ENCODE data around the gene MED16. TPM values are rescaled to one million over a fixed set of nuclear protein-coding genes. Genes with fewer than 3 reads are reported as not detected.
A peak's percentile ranks its signal among the peaks of the same experiment; 100 is the strongest.

Gene MED16
- 27.0 TPM for total RNA-seq
- long read RNA-seq, transcript MED16-204 (15 exons, 3,420 nt) = major isoform, 16 of 44 reads
- long read RNA-seq, partial matches to known transcripts = 21 of 44 reads
- long read RNA-seq, other reads (novel, unspliced or antisense) = 5 of 44 reads

DNA sequence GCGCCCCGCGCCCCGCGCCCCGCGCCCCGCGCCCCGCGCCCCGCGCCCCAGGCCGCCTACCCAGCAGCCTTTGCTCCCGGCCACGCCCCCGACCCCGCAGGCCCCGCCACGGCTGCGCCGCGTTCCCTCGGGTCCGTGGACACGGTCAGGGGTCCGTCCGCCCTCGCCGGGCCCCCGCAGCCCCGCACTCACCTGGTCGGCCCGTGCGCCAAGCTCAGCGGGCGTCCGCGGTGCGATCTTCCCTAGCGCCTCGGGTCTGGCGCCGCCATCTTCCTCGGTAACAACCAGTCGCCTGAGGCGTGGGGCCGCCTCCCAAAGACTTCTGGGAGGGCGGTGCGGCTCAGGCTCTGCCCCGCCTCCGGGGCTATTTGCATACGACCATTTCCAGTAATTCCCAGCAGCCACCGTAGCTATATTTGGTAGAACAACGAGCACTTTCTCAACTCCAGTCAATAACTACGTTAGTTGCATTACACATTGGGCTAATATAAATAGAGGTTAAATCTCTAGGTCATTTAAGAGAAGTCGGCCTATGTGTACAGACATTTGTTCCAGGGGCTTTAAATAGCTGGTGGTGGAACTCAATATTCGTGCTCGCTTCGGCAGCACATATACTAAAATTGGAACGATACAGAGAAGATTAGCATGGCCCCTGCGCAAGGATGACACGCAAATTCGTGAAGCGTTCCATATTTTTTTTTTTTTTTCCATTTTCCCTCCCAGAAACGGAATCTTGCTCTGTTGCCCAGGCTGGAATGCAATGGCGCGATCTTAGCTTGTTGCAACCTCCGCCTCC, at the start of gene MED16, which contains the start of gene RNU6-9:
TSS of gene MED16 (minus strand) at position 294 of the 796 bp plus-strand sequence. CDS start 2,056 bp downstream, outside the sequence.
TSS of gene RNU6-9 (plus strand) at position 591 of the 796 bp plus-strand sequence.
- intact Hi-C loops (cut with DNase I) = no loop called here
- DNase-seq (ENCODE audit: low spot score) = peak; percentile 96

- intact Hi-C loops (cut with DNase I) = no loop called here
- no peak for DNase-seq (ENCODE audit: low spot score)
Measured at GRCh38 chr19:942133-942645, 49.2 kb upstream of the MED16 start.

DNA sequence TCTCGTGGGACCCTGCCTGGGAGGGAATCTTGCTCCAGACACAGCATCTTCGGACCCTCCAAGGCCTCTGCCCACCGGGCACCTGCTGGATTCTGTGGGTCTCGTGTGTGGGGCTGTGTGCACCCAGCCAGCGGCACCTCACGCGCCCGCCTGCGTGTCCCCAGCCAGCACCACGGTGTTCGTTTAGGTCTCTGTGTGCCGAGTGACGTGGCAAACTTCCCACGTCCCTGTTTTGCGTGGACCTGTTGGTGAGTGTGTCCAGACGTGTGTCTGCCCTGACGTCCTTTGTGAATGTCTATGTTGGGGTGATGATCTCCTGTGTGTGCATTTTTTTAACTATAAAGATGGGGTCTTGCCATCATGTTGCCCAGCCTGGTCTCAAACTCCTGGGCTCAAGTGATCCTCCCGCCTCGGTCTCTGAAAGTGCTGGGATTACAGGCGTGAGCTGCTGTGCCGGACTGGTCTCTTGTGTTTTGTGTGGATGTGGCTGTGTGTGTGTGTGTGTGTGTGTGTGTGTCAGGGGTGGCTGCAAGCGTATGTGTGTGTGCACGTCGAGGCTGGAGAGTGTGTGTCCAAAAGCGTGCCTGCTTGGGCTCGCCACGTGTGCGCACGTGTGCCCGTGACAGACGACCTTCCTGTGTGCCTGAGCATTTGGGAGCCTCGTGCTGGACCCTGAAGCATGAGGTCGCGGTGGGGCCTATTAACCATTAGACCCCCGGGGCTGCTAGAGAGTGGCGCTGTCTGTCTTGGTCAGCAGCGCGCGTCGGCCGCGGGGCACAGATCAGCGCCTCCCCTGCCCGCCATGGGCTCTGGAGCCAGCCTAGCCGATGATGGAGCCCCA, 48.5 kb upstream of the MED16 start:
- DNase-seq (ENCODE audit: low spot score) = no peak
- intact Hi-C loops (cut with DNase I) = no loop called here

DNA sequence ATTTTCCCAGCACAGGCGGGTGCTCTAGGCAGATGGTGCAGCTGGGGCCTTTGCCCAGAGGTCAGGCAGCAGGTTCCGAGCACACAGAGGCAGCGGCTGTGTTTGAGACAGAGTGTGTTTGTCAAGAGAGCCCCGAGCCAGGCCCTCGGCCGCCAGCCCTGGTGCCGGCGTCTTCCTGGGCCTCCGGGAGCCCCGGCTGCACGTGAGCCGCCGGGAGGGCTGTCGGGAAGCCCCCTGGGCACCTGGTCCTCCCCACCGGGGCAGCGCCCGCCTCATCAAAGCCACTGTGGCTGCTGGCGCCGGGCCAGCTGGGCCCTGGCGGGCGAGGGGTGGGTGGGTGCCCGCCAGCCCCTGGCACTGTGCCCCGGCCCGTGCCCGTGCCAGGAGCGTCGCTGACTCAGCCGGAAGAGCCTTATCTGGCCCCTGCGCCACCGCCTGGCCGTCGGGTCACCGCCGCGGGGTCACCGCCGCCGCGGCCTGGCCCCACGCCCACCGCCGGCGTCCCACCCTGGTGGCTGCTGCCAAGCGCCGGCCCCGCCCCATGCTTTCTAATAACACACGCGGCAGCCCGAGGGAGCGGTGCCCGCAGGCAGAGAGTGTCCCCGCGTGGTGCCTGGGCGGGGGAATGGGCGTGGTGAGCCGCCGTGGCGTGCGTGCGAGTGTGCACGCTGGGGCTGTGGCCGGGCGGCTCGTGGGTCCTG, 47.8 kb upstream of the MED16 start:
- intact Hi-C loops (cut with DNase I) = no loop called here
- DNase-seq (ENCODE audit: low spot score) = peak; percentile 82

DNA sequence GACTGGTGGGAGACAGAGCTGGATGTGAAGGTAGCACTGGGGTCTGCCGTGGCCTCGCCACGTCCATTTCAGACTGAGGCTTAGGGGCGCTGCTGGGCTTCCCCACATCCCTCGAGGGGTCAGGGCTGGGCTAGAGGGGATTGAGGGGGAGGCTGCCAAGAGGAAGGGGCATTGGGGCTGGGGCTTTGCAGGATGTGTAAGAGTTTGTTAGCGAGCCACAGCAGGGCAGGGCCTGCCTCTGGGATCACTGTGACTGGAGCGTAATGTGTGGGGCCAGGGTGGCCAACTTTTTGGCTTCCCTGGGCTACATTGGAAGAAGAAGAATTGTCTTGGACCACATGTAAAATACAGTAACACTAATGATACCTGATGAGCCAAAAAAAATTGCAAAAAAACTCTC, 46.9 kb upstream of the MED16 start:
- DNase-seq (ENCODE audit: low spot score) = no peak
- intact Hi-C loops (cut with DNase I) = no loop called here

- DNase-seq (ENCODE audit: low spot score) = no peak
- intact Hi-C loops (cut with DNase I) = no loop called here
Measured at GRCh38 chr19:939439-939838, 46.5 kb upstream of the MED16 start.

GRCh38 chr19:938233-938923, 45.4 kb upstream of the MED16 start:
- intact Hi-C loops (cut with DNase I) = no loop called here

DNA sequence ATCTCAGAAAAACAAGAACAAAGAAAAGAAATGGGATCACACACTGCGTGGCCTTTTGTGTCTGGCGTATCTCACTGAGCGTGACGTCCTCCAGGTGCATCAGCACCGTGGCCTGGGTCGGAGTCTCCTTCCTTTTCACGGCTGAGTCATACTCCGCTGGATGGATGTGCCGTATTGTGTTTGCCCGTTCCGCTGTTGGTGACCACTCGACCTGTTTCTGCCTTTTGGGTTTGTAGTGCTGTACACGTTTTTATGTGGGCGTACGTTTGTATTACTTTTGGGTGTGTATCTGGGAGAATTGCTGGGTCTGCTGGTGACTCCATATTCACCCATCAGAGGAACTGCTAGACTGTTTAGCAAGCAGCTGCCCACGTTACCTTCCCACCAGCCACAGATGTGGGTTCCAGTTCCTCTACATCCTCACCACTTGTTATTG, 44.3 kb upstream of the MED16 start:
- intact Hi-C loops (cut with DNase I) = no loop called here
- DNase-seq (ENCODE audit: low spot score) = no peak

More at GRCh38 chr19:938233-938923, 45.4 kb upstream of the MED16 start:
- DNase-seq (ENCODE audit: low spot score) = no peak

DNA sequence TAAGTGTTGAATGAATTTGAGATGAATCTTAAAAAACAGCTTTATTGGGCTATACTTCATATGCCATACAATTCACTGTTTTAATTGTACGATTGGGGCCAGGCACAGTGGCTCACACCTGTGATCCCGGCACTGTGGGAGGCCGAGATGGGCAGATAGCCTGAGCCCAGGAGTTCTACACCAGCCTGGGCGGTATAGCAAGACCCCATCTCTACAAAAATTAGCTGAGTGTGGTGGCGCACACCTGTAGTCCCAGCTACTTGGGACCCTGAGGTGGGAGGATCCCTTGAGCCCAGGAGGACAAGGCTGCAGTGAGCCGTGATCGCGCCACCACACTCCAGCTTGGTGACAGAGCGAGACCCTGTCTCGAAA, 43.2 kb upstream of the MED16 start:
- intact Hi-C loops (cut with DNase I) = no loop called here
- DNase-seq (ENCODE audit: low spot score) = no peak

- intact Hi-C loops (cut with DNase I) = no loop called here
- DNase-seq (ENCODE audit: low spot score) = peak; percentile 92
Measured at GRCh38 chr19:934865-935479, 42.0 kb upstream of the MED16 start.

DNA sequence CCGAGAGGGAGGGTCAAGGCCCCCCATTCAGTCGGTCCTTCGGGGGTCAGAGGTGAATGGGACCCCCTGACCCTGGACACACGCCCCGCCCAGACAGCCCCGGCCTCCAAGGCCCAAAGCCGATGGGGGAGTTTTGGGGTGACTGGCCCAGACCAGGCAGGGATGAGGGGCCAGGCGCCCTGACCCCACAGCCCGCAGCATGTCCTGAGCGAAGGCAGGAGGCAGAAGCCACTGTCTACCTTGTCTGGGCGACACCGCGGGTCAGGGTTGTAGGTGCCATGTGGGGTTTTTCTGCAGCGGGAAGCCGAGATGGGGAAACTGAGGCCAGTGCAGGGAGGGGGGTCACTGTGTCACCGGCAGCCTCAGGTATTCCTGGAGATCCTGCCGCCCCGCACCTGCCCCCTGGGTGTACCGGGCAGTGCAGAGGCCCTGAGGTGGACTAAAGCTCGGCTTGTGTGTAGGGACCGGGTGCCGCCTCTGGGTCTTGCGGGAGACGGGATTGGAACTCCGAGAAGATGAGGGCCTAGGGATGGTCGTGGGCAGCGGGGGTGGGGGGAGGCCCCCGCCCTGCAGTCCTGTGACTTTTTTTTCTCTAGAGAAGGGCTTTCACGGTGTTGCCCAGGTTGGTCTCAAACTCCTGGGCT, 41.3 kb upstream of the MED16 start:
- intact Hi-C loops (cut with DNase I) = no loop called here
- no peak for DNase-seq (ENCODE audit: low spot score)

DNA sequence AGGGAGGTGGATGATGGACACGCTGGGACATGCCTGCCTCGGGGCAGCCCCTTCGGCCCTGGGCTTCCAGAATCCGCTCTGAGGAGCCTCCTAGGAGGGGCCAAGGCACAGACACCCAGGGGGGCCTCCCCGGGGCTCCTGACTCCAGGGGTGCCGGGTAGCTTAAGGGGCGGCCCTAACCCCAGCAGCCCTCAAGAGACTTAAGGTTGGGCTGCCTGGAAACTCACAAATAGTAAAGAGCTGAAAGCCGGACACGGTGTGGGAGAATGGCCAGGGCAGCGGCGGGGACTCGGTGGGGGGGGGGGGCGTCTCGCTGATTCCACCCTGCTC, 40.5 kb upstream of the MED16 start:
- no peak for DNase-seq (ENCODE audit: low spot score)
- intact Hi-C loops (cut with DNase I) = no loop called here

DNA sequence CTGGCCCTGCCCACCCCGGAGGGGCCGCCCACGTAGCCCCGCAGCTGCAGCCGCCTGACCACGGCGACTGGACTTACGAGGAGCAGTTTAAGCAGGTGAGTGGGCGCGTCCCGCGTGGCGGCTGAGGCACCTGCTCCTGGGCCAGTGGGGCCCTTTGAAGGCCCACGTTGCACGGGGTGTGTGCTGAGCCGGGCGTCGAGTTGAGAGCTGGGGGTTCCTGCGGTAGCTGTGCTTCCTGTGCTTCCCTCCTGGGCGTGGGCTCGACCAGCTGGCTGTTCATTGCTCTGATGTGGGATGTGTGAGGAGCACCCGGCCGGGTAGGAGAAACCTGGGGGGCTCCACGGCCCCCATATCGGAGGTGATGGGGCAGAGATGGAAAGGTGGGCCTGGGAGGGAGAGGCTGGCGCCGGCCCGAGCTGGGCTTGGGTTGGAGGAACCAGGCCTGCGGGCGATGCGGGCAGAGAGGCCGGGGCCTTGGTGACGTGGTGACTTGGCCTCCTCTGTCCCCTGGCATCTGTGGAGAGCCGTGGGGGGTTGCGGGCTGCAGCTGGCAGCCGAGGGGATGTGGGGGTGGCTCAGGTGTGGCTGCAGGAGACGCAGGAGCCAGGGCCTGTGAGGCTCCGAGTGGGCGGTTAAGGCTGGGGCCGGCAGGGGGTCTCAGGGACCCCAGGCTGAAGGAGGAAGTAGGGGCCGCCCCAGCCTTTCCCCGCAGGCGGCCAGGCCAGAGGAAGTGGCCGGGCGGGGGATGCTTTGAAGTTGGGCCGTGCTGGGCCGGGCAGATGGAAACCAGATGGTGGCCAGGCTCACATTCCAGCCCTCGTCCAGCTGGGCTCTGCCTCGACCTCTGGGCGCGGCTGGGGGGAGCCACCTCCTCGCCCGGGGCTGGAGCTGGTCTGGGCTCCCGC, 39.9 kb upstream of the MED16 start:
- intact Hi-C loops (cut with DNase I) = no loop called here
- DNase-seq (ENCODE audit: low spot score) = peak; percentile 84

- intact Hi-C loops (cut with DNase I) = no loop called here
- DNase-seq (ENCODE audit: low spot score) = no peak
Measured at GRCh38 chr19:931860-932647, 39.1 kb upstream of the MED16 start.

- intact Hi-C loops (cut with DNase I) = loop anchor here (5.0 to 10.0 kb wide), 2 partner anchors 165 to 312 kb away; partner anchors contain the start of genes ATP5F1D and POLR2E
- no peak for DNase-seq (ENCODE audit: low spot score)
Measured at GRCh38 chr19:929891-930258, 36.9 kb upstream of the MED16 start.

DNA sequence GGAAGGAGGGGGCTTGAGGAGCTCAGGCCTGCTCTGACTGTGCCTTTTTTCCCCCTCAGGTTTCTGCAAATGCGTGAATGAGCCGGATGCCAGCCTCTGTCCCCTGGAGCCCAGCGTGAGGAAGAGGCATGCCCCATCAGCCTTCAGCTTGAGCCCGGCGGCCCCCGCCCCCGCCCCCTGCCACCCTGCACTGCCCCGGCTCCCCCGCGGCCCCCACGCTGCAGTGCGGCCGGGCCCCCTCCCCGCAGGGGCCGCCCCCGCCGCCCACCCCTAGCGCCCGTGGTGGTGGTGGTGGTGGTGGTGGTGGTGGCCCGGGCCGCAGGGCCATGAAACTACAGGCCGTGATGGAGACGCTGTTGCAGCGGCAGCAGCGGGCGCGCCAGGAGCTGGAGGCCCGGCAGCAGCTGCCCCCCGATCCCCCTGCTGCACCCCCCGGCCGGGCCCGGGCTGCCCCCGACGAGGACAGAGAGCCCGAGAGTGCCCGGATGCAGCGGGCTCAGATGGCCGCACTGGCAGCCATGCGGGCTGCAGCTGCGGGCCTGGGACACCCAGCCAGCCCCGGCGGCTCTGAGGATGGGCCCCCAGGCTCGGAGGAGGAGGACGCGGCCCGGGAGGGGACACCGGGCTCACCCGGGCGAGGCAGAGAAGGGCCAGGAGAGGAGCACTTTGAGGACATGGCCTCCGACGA, 36.4 kb upstream of the MED16 start:
- DNase-seq (ENCODE audit: low spot score) = no peak
- intact Hi-C loops (cut with DNase I) = loop anchor here (5.0 to 10.0 kb wide), 2 partner anchors 165 to 313 kb away; partner anchors contain the start of genes ATP5F1D and POLR2E

Measured in cardiac septum (tissue), 1 donor.